GM19324 (cell line): ENCODE measurements around the gene PRKAG2.
"Not testable (repeated sequence)": the region's sequence is repeated elsewhere in the genome, so short reads cannot be mapped to it uniquely, and the experiment has no call there.

Experiments
- ATAC-seq: cut with Tn5 transposase; IDR thresholded peaks from one replicate; pipeline ENCODE4 v1.9.1; 2021; ENCODE audit warnings: mild to moderate bottlenecking, moderate library complexity; ENCODE audit not compliant: unreplicated experiment, low FRiP score

The PRKAG2 gene

GRCh38 chr7:151838861-151839381, 38.0 kb downstream of the PRKAG2 start:
- peak; percentile 66 for ATAC-seq

DNA sequence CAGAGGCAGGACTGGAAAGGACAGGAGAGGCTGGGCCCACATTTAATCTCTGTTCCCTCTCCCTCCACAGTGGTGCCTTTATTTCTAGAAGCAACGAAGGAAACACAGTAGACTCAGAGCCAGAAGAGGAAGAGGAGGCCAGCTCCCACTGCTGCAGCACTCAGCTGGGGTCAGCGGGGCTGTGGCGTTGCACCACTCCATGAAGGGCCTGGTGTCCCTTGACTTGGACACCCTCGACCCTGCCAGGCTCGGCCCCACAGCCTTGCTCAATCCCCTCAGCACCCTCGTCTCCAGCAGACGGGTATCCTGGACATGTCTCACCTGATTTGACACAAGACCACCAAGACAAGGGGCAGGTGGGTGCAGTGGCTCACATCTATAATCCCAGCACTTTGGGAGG, 38.8 kb downstream of the PRKAG2 start:
- no peak for ATAC-seq

- no peak for ATAC-seq
Observed at GRCh38 chr7:151837285-151838042, 39.5 kb downstream of the PRKAG2 start.

DNA sequence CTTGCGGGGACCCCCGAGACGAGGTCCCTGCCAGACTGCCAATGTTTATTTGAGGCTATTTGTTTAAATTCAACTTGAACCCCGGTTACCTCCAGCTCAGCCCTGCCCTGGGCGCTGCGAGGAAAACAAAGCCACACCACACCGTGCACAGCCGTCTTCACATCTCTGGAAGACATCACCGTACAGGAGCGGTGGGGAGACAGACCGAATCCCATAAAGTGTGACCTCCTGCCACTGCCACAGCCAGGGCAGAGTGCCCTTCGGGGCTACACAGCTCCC, 40.0 kb downstream of the PRKAG2 start:
- no peak for ATAC-seq

GRCh38 chr7:151836191-151836926, 40.6 kb downstream of the PRKAG2 start:
- no peak for ATAC-seq

DNA sequence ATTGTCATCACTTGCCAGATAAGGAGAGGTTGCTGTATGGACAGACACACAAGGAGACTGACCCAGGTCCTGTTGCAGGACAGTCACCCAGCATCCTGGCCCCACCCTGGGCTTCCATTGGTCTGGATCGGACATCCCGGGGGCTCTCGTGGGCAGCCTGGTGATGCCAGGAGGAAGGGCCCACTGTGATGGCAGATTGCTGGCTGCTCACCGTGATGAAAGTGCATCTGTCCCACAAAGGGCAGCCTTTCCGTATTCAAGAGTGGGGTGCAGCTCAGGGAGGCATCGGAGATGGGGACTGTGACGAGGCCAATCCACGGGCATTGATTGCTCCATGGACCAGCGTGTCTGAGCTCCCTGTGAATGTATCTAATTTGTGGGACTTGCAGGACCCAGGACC, 41.3 kb downstream of the PRKAG2 start:
- no peak for ATAC-seq

GRCh38 chr7:151834271-151835035, 42.5 kb downstream of the PRKAG2 start:
- no peak for ATAC-seq

DNA sequence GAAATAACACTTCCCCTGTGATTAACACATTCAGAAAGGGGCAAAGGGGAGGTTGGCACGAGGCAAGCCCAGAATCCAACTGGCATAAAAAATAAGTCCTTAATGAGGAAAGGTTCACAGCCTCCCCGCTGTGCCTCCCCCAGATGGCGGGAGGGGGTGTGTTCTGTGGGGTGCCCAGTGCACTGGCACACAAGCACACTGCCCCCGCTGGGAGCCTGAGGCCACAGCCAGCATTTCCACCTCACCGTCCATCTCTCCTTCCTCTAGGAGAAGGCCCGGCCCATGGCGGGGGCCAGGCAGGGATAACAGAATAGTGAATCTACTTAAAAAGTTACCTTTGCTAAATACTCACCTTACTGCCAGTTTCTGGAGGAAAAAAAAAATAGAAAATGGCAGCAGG, 43.2 kb downstream of the PRKAG2 start:
- no peak for ATAC-seq

DNA sequence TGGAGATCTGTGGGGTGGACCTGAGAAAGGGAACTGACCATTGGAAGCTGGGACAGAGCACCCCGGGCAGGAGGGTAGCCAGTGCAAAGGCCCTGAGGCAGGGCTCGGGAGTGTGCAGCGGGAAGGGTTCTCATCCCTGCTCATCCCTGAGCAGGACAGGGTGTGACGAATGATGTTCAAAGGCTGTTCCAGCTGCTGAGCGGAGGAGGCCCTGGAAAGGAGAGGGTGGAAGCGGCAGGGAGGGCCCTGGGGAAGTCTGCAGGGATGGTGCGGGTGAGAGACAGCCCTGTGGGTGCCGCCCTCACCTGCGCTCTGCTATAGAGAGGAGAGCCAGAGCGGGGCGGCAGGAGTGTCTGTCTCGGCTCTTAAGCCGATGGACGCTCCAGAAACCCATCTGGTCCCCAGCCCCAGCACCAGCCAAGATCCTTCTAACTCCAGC, 43.7 kb downstream of the PRKAG2 start:
- no peak for ATAC-seq

GRCh38 chr7:151832656-151833055, 44.3 kb downstream of the PRKAG2 start:
- ATAC-seq, result no peak

- no peak for ATAC-seq
Observed at GRCh38 chr7:151832138-151832537, 44.8 kb downstream of the PRKAG2 start.

DNA sequence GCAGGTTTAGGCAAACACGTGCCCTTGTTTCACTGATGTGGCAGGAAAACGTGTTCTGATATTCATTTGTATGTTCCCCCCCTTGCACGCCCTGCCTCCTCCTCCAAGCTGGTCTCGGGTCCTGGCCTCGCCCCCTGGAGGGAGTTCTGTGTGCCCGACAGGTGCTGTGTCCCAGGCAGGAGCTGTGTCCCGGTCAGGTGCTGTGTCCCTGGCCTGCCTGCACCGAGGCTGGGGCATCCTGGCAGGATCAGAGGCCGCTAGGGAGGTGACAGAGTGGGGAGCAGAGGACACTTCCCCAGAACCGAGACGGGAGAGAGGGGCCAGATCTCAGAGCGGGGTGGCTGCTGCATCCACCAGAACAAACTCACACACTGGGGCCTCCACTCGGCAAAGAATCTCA, 45.3 kb downstream of the PRKAG2 start:
- no peak for ATAC-seq

- no peak for ATAC-seq
Observed at GRCh38 chr7:151830121-151830830, 46.6 kb downstream of the PRKAG2 start.

GRCh38 chr7:151829707-151830106, 47.2 kb downstream of the PRKAG2 start:
- no peak for ATAC-seq

DNA sequence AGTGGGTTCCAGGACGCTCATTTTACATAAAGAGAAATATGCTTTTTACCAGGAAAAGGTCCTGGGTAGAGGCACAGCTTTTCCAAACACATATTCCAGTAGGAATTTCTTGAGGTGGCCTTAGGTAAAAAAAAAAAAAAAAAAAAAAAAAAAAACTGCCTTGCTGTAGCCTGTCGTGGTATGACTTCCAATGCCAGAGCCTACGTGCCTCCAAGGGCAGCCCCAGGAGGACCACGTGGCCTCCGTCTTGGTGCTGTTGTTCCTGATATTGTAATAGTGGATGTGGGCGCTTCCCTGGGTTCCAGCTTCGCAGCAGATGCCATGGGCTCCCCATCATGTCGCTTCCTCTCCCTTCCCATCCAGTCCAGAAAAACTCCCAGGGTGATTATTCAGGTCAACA, 49.3 kb downstream of the PRKAG2 start:
- ATAC-seq, result no peak

GRCh38 chr7:151826316-151826715, 50.6 kb downstream of the PRKAG2 start:
- not testable (repeated sequence) for ATAC-seq

GRCh38 chr7:151825721-151826120, 51.2 kb downstream of the PRKAG2 start:
- no peak for ATAC-seq

DNA sequence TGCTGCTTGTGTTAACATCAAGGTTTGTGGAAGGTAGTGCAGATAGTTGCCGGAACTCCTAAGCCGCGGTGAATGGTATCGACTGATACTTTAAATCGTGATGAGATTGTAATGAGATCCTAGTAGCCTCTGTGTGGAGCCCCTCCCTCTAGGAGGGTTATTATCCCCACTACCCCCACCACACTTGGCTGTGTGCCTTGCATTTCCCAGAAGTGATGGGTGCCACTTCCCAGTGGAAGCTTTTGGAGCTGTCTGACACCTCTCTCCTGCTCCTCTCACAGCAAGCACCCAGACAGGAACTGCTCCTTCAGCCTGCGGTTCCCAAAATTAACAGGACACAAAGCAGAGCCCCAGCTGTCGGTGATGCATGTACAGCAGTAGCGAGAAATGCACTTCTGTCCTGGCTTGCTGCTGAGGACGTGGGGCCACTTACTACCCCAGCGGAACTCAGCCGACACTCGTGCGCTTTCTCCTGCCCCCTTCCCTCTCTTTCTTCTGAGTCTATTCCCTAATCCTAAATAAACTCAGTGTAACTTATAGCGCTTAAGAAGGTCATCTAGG, 52.5 kb downstream of the PRKAG2 start:
- ATAC-seq, result no peak

GRCh38 chr7:151823566-151824372, 53.1 kb downstream of the PRKAG2 start:
- no peak for ATAC-seq
